Subcutaneous adipose tissue (tissue), 4 donors: ENCODE measurements around the gene KCNMA1. TPM values are rescaled to one million over a fixed set of nuclear protein-coding genes. Genes with fewer than 3 reads are reported as not detected.

Experiments
- total RNA-seq, 4 donors: library from RNA; depleted of rRNA; stranded (reverse); fragments of >200 nt; gene quantifications; one replicate each; pipeline ENCODE4 v1.1.0, GENCODE V29; 2016
- TF ChIP-seq, protein P1 (sequence below): fragments of 450-650 bp; IDR thresholded peaks from one replicate; pipeline ENCODE4 v1.5.1; 2016; ENCODE audit warnings: low read depth, mild to moderate bottlenecking, control low read depth, antibody characterized with exemption, moderate library complexity

Gene KCNMA1
- total RNA-seq, 4 donors from 2014 or later: 10.3 to 91.5 (median 23.8) TPM

DNA sequence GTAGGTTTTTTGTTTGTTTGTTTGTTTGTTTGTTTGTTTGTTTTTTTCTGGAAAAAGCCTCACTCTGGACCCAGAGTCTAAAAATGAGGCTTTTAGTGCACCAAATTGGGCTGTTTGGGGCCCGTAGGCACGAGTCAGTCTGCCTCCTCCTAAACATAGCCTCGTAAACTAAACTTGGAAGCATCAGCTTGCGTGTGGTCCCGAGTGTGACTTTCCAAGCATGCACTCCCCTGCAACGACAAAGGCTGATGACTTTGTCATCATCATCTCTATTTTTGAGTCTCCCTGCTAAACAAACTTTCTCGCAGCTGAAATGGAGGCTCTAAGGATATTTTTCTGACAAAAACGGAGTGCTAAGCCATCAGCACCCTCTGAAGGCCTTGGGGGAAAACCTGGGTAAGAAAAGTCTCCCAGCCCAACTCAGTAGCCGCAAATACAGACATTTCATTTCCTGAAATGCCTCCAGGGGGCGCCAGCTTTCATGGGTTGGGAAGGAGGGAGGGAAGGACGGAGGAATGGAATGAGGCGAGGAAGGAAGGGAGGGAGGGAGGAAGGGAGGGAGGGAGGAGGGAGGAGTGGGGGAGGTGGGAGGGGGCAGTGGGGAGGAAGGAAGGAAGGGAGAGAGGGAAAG lies 245.9 kb downstream of the KCNMA1 start:
- TF ChIP-seq, protein P1, sequence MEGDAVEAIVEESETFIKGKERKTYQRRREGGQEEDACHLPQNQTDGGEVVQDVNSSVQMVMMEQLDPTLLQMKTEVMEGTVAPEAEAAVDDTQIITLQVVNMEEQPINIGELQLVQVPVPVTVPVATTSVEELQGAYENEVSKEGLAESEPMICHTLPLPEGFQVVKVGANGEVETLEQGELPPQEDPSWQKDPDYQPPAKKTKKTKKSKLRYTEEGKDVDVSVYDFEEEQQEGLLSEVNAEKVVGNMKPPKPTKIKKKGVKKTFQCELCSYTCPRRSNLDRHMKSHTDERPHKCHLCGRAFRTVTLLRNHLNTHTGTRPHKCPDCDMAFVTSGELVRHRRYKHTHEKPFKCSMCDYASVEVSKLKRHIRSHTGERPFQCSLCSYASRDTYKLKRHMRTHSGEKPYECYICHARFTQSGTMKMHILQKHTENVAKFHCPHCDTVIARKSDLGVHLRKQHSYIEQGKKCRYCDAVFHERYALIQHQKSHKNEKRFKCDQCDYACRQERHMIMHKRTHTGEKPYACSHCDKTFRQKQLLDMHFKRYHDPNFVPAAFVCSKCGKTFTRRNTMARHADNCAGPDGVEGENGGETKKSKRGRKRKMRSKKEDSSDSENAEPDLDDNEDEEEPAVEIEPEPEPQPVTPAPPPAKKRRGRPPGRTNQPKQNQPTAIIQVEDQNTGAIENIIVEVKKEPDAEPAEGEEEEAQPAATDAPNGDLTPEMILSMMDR: no peak

DNA sequence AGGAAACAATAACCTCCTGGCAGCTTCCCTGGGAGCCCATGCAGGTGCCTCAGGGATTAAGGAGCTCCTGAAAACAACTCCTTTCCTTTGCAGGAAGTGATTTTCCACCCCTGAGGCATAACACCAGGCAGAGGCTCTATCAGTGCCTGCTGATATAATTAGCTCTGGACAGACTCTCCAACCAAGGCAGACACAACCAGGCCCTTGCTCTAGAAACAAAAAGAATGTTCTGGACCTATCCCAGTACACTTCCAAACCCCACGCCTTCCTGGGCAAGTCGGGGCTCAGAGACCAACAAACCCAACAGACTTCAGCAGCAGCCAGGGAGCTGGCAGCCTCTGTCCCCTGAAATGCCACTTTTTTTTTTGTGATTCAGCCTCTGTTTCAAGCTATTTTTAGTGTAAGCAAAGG lies 247.1 kb downstream of the KCNMA1 start:
- TF ChIP-seq, protein P1: no peak

DNA sequence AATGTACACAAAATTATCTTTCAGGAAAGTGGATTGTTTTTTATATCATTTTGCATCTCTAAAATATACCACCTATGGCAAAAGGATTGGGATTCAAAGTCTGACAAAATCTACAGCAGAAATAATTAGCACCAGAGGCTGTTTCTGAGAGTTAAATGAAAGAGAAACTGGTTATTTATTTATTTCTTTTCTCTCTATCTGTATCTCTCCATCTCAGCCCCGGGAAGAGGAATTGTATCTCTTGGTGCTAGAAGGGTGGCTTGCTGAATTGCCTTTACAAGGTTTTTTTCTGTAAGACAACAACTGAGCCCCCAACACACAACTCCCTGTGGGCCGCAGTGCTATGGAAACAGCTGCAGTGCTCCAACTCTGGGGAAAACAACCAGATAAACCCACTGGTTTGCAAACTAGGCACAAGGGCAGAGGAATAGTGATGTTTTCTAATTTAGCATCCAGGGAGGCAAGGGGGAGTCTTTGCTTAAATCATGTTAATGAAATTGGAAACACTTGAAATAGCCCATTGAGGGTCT lies 249.0 kb downstream of the KCNMA1 start:
- TF ChIP-seq, protein P1: no peak

DNA sequence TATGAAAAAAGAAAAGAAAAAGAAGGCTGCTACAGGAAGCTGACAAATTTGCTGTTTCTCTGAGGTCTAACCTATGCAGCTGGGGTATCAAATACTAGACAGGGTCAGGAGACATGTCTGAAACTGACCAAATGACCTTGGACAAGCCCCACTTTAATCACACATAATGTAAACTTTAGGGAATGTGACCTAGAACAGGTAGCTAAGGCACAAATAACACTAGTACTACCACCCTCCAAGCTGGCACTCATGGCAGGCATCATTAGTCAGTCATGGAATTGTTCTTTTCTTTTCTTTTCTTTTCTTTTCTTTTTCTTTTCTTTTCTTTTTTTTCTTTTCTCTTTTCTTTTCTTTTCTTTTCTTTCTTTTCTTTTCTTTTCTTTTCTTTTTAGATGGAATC lies 250.4 kb downstream of the KCNMA1 start:
- TF ChIP-seq, protein P1: no peak

DNA sequence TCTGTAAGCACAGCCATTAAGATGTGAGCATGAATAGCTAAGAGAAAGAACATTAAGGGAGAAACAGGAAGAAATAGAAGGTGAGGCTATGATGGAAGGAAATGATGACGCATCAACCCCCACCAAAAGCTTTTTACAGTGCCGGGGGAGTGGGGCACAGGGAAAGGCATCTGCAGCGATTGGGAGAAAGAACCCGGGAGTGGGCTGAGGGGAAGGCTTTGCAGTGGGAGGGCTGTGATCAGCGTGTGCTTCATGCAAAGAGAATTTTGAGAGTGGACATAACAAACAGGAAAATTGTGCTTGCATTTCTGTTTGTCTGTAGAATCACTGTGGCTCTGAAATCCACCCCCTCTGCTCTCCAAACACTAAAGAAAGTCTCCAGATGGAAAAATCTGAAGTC lies 250.8 kb downstream of the KCNMA1 start:
- TF ChIP-seq, protein P1: no peak

DNA sequence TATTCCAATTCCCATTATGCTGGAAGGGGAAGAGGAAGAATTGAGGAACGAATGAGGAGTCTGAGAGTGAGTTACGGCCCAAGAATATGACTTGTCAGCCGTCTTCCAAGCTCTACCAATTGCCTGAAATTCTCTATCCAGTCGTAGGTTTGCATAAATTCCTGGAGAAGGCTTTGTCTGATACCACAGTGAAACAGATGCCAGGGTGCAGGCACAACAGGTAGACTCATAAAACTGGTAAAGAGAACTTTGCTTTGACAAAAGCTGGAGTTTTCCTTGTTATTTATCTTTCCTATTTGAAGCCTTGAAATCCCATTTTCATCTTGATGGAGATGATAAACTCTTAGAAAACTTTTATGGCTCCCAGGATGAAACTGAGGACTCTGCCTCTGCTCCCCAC lies 251.2 kb downstream of the KCNMA1 start:
- TF ChIP-seq, protein P1: no peak

DNA sequence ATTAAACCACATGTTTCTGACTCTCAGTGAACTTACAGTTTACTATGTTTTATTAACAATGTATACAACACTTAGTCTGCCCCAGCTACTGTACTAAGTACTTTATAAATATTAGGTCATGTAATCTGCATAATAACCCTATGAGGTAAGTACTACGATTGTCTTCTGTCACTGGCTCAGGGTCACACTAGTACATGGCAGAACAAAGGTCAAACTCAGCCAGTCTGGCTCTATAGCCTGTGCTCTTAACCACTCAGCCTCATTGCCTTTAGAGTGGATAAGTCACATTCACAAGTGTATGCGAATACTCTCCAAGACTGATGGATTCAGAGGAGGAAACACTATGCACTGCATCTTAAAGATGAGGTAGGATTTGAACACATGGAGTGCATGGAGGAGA lies 252.3 kb downstream of the KCNMA1 start:
- TF ChIP-seq, protein P1: no peak
